Astrocyte (in vitro differentiated cells and primary cell): ENCODE measurements around the gene ACP4. TPM values are rescaled to one million over a fixed set of nuclear protein-coding genes. Genes with fewer than 3 reads are reported as not detected.
A peak's percentile ranks its signal among the peaks of the same experiment; 100 is the strongest.

Experiments
- DNase-seq: peaks from one replicate; pipeline ENCODE4 v3.0.0-alpha.2; 2010; ENCODE audit warnings: low read depth
- FAIRE-seq: peaks from 2 replicates; lab custom pipeline; 2011; peaks lifted over from hg19 to GRCh38; lab: Jason Lieb, UNC
- H2AFZ ChIP-seq: 2 replicates; pipeline ENCODE4 v1.6.0; 2012; ENCODE audit warnings: low read depth, low read length, inconsistent platforms
- H3K27ac ChIP-seq: 2 replicates; pipeline ENCODE4 v1.5.1; 2011; ENCODE audit warnings: low read depth, low read length, inconsistent platforms
- H3K27me3 ChIP-seq: 2 replicates; pipeline ENCODE4 v1.6.0; 2011; ENCODE audit warnings: low read length, inconsistent platforms; ENCODE audit not compliant: insufficient read depth
- H3K36me3 ChIP-seq: 2 replicates; pipeline ENCODE4 v1.5.1; 2011; ENCODE audit warnings: low read length, inconsistent platforms; ENCODE audit not compliant: insufficient read depth
- H3K4me1 ChIP-seq: 2 replicates; pipeline ENCODE4 v1.5.1; 2011; ENCODE audit warnings: low read length, inconsistent platforms; ENCODE audit not compliant: insufficient read depth
- H3K4me2 ChIP-seq: 2 replicates; pipeline ENCODE4 v1.6.0; 2012; ENCODE audit warnings: low read length, inconsistent platforms
- H3K4me3 ChIP-seq: 2 replicates; pipeline ENCODE4 v1.5.1; 2011; ENCODE audit warnings: low read depth, mild to moderate bottlenecking, low read length, inconsistent platforms; ENCODE audit not compliant: insufficient read depth
- H3K79me2 ChIP-seq: 2 replicates; pipeline ENCODE4 v1.6.0; 2012; ENCODE audit warnings: mild to moderate bottlenecking, low read length, inconsistent platforms; ENCODE audit not compliant: insufficient read depth
- H3K9ac ChIP-seq: 2 replicates; pipeline ENCODE4 v1.6.0; 2012; ENCODE audit warnings: mild to moderate bottlenecking, low read length, inconsistent platforms
- H3K9me3 ChIP-seq: 2 replicates; pipeline ENCODE4 v1.5.1; 2012; ENCODE audit warnings: low read depth, mild to moderate bottlenecking, low read length, inconsistent platforms; ENCODE audit not compliant: insufficient read depth
- H4K20me1 ChIP-seq: 2 replicates; pipeline ENCODE4 v1.6.0; 2012; ENCODE audit warnings: low read length, inconsistent platforms; ENCODE audit not compliant: insufficient read depth
- H3K27ac Mint-ChIP-seq: one replicate; pipeline ENCODE4 v1.8.0; 2021; ENCODE audit warnings: mild to moderate bottlenecking, mixed read lengths; ENCODE audit not compliant: unreplicated experiment
- H3K27me3 Mint-ChIP-seq: one replicate; pipeline ENCODE4 v1.8.0; 2021; ENCODE audit warnings: low read depth, mixed read lengths; ENCODE audit not compliant: unreplicated experiment
- H3K36me3 Mint-ChIP-seq: one replicate; pipeline ENCODE4 v1.8.0; 2021; ENCODE audit warnings: low read depth, mixed read lengths; ENCODE audit not compliant: unreplicated experiment
- H3K4me1 Mint-ChIP-seq: one replicate; pipeline ENCODE4 v1.8.0; 2021; ENCODE audit warnings: low read depth, mixed read lengths; ENCODE audit not compliant: unreplicated experiment
- H3K4me3 Mint-ChIP-seq: one replicate; pipeline ENCODE4 v1.8.0; 2021; ENCODE audit warnings: mild to moderate bottlenecking, moderate library complexity, mixed read lengths; ENCODE audit not compliant: unreplicated experiment
- H3K9me3 Mint-ChIP-seq: one replicate; pipeline ENCODE4 v1.8.0; 2021; ENCODE audit warnings: mild to moderate bottlenecking, mixed read lengths; ENCODE audit not compliant: unreplicated experiment
- EZH2 ChIP-seq: IDR thresholded peaks from 2 replicates; pipeline ENCODE4 v1.6.1; 2012; ENCODE audit warnings: mild to moderate bottlenecking, low read length, inconsistent platforms; ENCODE audit not compliant: insufficient read depth
- total RNA-seq: library from RNA; stranded (reverse); gene quantifications from 2 replicates; pipeline ENCODE4 v1.2.1, GENCODE V29; 2021
- TF ChIP-seq, protein P1 (sequence below): IDR thresholded peaks from 2 replicates; pipeline ENCODE4 v1.5.1; 2011; ENCODE audit warnings: low read depth, mild to moderate bottlenecking, inconsistent platforms, low read length, moderate library complexity; ENCODE audit not compliant: insufficient read depth

ACP4 gene
- total RNA-seq, 1 donor from 2014 or later, result not detected

- Histone ChIP-seq H4K20me1 (no peaks in the 10 kb centered on the region), H3K9ac (no peak overlapping the region), H3K27ac (no peak overlapping the region), H2AFZ (no peak overlapping the region), H3K79me2 (no peaks in the 10 kb centered on the region), H3K36me3 (no peaks in the 10 kb centered on the region), H3K9me3 (no peaks in the 10 kb centered on the region), H3K27me3 (no peaks in the 10 kb centered on the region), H3K4me2 (no peak overlapping the region), H3K4me3 (no peak overlapping the region), H3K4me1 (no peaks in the 10 kb centered on the region)
- H3K27me3 Mint-ChIP-seq, result peaks cover 48% of the 10 kb centered on the region
- H3K4me3 Mint-ChIP-seq, result no peak overlapping the region
- no peaks in the 10 kb centered on the region for H3K4me1 Mint-ChIP-seq
- no peak overlapping the region for H3K27ac Mint-ChIP-seq
- no peaks in the 10 kb centered on the region for H3K36me3 Mint-ChIP-seq
- FAIRE-seq (no peak), DNase-seq (no peak)
- no peak for TF ChIP-seq EZH2
- TF ChIP-seq, protein P1, sequence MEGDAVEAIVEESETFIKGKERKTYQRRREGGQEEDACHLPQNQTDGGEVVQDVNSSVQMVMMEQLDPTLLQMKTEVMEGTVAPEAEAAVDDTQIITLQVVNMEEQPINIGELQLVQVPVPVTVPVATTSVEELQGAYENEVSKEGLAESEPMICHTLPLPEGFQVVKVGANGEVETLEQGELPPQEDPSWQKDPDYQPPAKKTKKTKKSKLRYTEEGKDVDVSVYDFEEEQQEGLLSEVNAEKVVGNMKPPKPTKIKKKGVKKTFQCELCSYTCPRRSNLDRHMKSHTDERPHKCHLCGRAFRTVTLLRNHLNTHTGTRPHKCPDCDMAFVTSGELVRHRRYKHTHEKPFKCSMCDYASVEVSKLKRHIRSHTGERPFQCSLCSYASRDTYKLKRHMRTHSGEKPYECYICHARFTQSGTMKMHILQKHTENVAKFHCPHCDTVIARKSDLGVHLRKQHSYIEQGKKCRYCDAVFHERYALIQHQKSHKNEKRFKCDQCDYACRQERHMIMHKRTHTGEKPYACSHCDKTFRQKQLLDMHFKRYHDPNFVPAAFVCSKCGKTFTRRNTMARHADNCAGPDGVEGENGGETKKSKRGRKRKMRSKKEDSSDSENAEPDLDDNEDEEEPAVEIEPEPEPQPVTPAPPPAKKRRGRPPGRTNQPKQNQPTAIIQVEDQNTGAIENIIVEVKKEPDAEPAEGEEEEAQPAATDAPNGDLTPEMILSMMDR, result no peak
- H3K9me3 Mint-ChIP-seq, result peaks cover 3% of the 10 kb centered on the region
Observed at GRCh38 chr19:50833802-50834167, 43.6 kb downstream of the ACP4 start.

GRCh38 chr19:50835103-50835784 lies 45.0 kb downstream of the ACP4 start:
- Histone ChIP-seq H3K9me3 (no peaks in the 10 kb centered on the region), H3K27me3 (no peaks in the 10 kb centered on the region)
- H3K27me3 Mint-ChIP-seq, result peaks cover 49% of the 10 kb centered on the region

More at GRCh38 chr19:50835103-50835784, 45.0 kb downstream of the ACP4 start:
- H2AFZ ChIP-seq, result peak overlapping the region; percentile 96
- no peaks in the 10 kb centered on the region for H3K36me3 ChIP-seq
- H3K9ac ChIP-seq, result peak overlapping the region; percentile 38
- Mint-ChIP-seq H3K4me3 (peak overlapping the region; percentile 75), H3K9me3 (peaks cover 3% of the 10 kb centered on the region), H3K4me1 (no peaks in the 10 kb centered on the region), H3K27ac (no peak overlapping the region), H3K36me3 (no peaks in the 10 kb centered on the region)
- TF ChIP-seq, protein P1, result no peak
- no peak for TF ChIP-seq EZH2
- no peaks in the 10 kb centered on the region for H3K4me1 ChIP-seq
- no peaks in the 10 kb centered on the region for H3K79me2 ChIP-seq
- H3K27ac ChIP-seq, result no peak overlapping the region
- FAIRE-seq (no peak), DNase-seq (no peak)
- H3K4me2 ChIP-seq, result peak overlapping the region; percentile 89
- H4K20me1 ChIP-seq, result no peaks in the 10 kb centered on the region
- H3K4me3 ChIP-seq, result peak overlapping the region; percentile 55
